ENCODE data around the gene SHCBP1L.
"Not testable (repeated sequence)": the region's sequence is repeated elsewhere in the genome, so short reads cannot be mapped to it uniquely, and the experiment has no call there.

SHCBP1L gene

GRCh38 chr1:182960046-182960445 is 7.1 kb upstream of the SHCBP1L start:
- Histone ChIP-seq H3K36me3 (ENCODE audit: control insufficient read depth, insufficient read depth, low read length) (no peaks in the 10 kb centered on the region), H3K4me3 (ENCODE audit: low read length) (no peak overlapping the region), H3K27me3 (ENCODE audit: control insufficient read depth, insufficient read depth, low read length) (no peaks in the 10 kb centered on the region), H3K4me1 (ENCODE audit: control insufficient read depth, insufficient read depth, low read length) (peaks cover 5% of the 10 kb centered on the region), H3K9ac (ENCODE audit: low read length) (no peak overlapping the region), H3K9me3 (ENCODE audit: control insufficient read depth, low read length) (no peaks in the 10 kb centered on the region)

GRCh38 chr1:182957902-182958395 is 5.0 kb upstream of the SHCBP1L start:
- Histone ChIP-seq H3K27me3 (ENCODE audit: control insufficient read depth, insufficient read depth, low read length) (peaks cover 8% of the 10 kb centered on the region), H3K4me1 (ENCODE audit: control insufficient read depth, insufficient read depth, low read length) (peaks cover 3% of the 10 kb centered on the region), H3K4me3 (ENCODE audit: low read length) (no peak overlapping the region), H3K9ac (ENCODE audit: low read length) (no peak overlapping the region), H3K36me3 (ENCODE audit: control insufficient read depth, insufficient read depth, low read length) (no peaks in the 10 kb centered on the region), H3K9me3 (ENCODE audit: control insufficient read depth, low read length) (no peaks in the 10 kb centered on the region)

- peaks cover 15% of the 10 kb centered on the region for H3K27me3 ChIP-seq (ENCODE audit: control insufficient read depth, insufficient read depth, low read length)
- no peak overlapping the region for H3K4me3 ChIP-seq (ENCODE audit: low read length)
- no peak overlapping the region for H3K9ac ChIP-seq (ENCODE audit: low read length)
- H3K4me1 ChIP-seq (ENCODE audit: control insufficient read depth, insufficient read depth, low read length): no peaks in the 10 kb centered on the region
- no peaks in the 10 kb centered on the region for H3K36me3 ChIP-seq (ENCODE audit: control insufficient read depth, insufficient read depth, low read length)
- no peaks in the 10 kb centered on the region for H3K9me3 ChIP-seq (ENCODE audit: control insufficient read depth, low read length)
Observed at GRCh38 chr1:182956708-182957365, 3.9 kb upstream of the SHCBP1L start.

- Histone ChIP-seq H3K36me3 (ENCODE audit: control insufficient read depth, insufficient read depth, low read length) (no peaks in the 10 kb centered on the region), H3K9me3 (ENCODE audit: control insufficient read depth, low read length) (no peaks in the 10 kb centered on the region), H3K4me3 (ENCODE audit: low read length) (no peak overlapping the region), H3K27me3 (ENCODE audit: control insufficient read depth, insufficient read depth, low read length) (peaks cover 15% of the 10 kb centered on the region), H3K4me1 (ENCODE audit: control insufficient read depth, insufficient read depth, low read length) (no peaks in the 10 kb centered on the region), H3K9ac (ENCODE audit: low read length) (no peak overlapping the region)
Observed at GRCh38 chr1:182955596-182956588, 2.9 kb upstream of the SHCBP1L start.

- H3K9ac ChIP-seq (ENCODE audit: low read length): no peak overlapping the region
- H3K36me3 ChIP-seq (ENCODE audit: control insufficient read depth, insufficient read depth, low read length): no peaks in the 10 kb centered on the region
- no peaks in the 10 kb centered on the region for H3K9me3 ChIP-seq (ENCODE audit: control insufficient read depth, low read length)
- H3K4me3 ChIP-seq (ENCODE audit: low read length): no peak overlapping the region
- H3K4me1 ChIP-seq (ENCODE audit: control insufficient read depth, insufficient read depth, low read length): no peaks in the 10 kb centered on the region
- peaks cover 15% of the 10 kb centered on the region for H3K27me3 ChIP-seq (ENCODE audit: control insufficient read depth, insufficient read depth, low read length)
Observed at GRCh38 chr1:182953826-182954225, 860 bp upstream of the SHCBP1L start.

- H3K27me3 ChIP-seq (ENCODE audit: control insufficient read depth, insufficient read depth, low read length); H3K4me3 ChIP-seq (ENCODE audit: low read length); H3K9me3 ChIP-seq (ENCODE audit: control insufficient read depth, low read length); H3K36me3 ChIP-seq (ENCODE audit: control insufficient read depth, insufficient read depth, low read length); H3K9ac ChIP-seq (ENCODE audit: low read length); H3K4me1 ChIP-seq (ENCODE audit: control insufficient read depth, insufficient read depth, low read length): not testable (repeated sequence)
Observed at GRCh38 chr1:182943336-182943735, 9.6 kb downstream of the SHCBP1L start.

GRCh38 chr1:182942145-182942544 is 10.8 kb downstream of the SHCBP1L start:
- H3K4me1 ChIP-seq (ENCODE audit: control insufficient read depth, insufficient read depth, low read length); H3K9ac ChIP-seq (ENCODE audit: low read length); H3K9me3 ChIP-seq (ENCODE audit: control insufficient read depth, low read length); H3K27me3 ChIP-seq (ENCODE audit: control insufficient read depth, insufficient read depth, low read length); H3K4me3 ChIP-seq (ENCODE audit: low read length); H3K36me3 ChIP-seq (ENCODE audit: control insufficient read depth, insufficient read depth, low read length): not testable (repeated sequence)

GRCh38 chr1:182939413-182939812 is 13.6 kb downstream of the SHCBP1L start:
- Histone ChIP-seq H3K4me3 (ENCODE audit: low read length) (no peak overlapping the region), H3K9me3 (ENCODE audit: control insufficient read depth, low read length) (no peaks in the 10 kb centered on the region), H3K9ac (ENCODE audit: low read length) (no peak overlapping the region), H3K27me3 (ENCODE audit: control insufficient read depth, insufficient read depth, low read length) (peaks cover 7% of the 10 kb centered on the region), H3K36me3 (ENCODE audit: control insufficient read depth, insufficient read depth, low read length) (no peaks in the 10 kb centered on the region), H3K4me1 (ENCODE audit: control insufficient read depth, insufficient read depth, low read length) (no peaks in the 10 kb centered on the region)

- H3K4me1 ChIP-seq (ENCODE audit: control insufficient read depth, insufficient read depth, low read length): no peaks in the 10 kb centered on the region
- no peak overlapping the region for H3K9ac ChIP-seq (ENCODE audit: low read length)
- H3K27me3 ChIP-seq (ENCODE audit: control insufficient read depth, insufficient read depth, low read length): no peaks in the 10 kb centered on the region
- H3K36me3 ChIP-seq (ENCODE audit: control insufficient read depth, insufficient read depth, low read length): no peaks in the 10 kb centered on the region
- H3K4me3 ChIP-seq (ENCODE audit: low read length): no peak overlapping the region
- no peaks in the 10 kb centered on the region for H3K9me3 ChIP-seq (ENCODE audit: control insufficient read depth, low read length)
Observed at GRCh38 chr1:182935716-182936115, 17.2 kb downstream of the SHCBP1L start.

- H3K36me3 ChIP-seq (ENCODE audit: control insufficient read depth, insufficient read depth, low read length): no peaks in the 10 kb centered on the region
- H3K9ac ChIP-seq (ENCODE audit: low read length): no peak overlapping the region
- no peak overlapping the region for H3K4me3 ChIP-seq (ENCODE audit: low read length)
- H3K4me1 ChIP-seq (ENCODE audit: control insufficient read depth, insufficient read depth, low read length): no peaks in the 10 kb centered on the region
- no peaks in the 10 kb centered on the region for H3K27me3 ChIP-seq (ENCODE audit: control insufficient read depth, insufficient read depth, low read length)
- H3K9me3 ChIP-seq (ENCODE audit: control insufficient read depth, low read length): no peaks in the 10 kb centered on the region
Observed at GRCh38 chr1:182930985-182931384, 22.0 kb downstream of the SHCBP1L start.

- no peaks in the 10 kb centered on the region for H3K27me3 ChIP-seq (ENCODE audit: control insufficient read depth, insufficient read depth, low read length)
- no peak overlapping the region for H3K9ac ChIP-seq (ENCODE audit: low read length)
- H3K36me3 ChIP-seq (ENCODE audit: control insufficient read depth, insufficient read depth, low read length): no peaks in the 10 kb centered on the region
Observed at GRCh38 chr1:182927693-182928433, 25.1 kb downstream of the SHCBP1L start.

GRCh38 chr1:182925661-182926060 is 27.3 kb downstream of the SHCBP1L start:
- Histone ChIP-seq H3K9me3 (ENCODE audit: control insufficient read depth, low read length) (no peaks in the 10 kb centered on the region), H3K36me3 (ENCODE audit: control insufficient read depth, insufficient read depth, low read length) (no peaks in the 10 kb centered on the region), H3K4me1 (ENCODE audit: control insufficient read depth, insufficient read depth, low read length) (no peaks in the 10 kb centered on the region), H3K27me3 (ENCODE audit: control insufficient read depth, insufficient read depth, low read length) (no peaks in the 10 kb centered on the region), H3K9ac (ENCODE audit: low read length) (no peak overlapping the region), H3K4me3 (ENCODE audit: low read length) (no peak overlapping the region)

More at GRCh38 chr1:182927693-182928433, 25.1 kb downstream of the SHCBP1L start:
- H3K4me1 ChIP-seq (ENCODE audit: control insufficient read depth, insufficient read depth, low read length): no peaks in the 10 kb centered on the region
- no peaks in the 10 kb centered on the region for H3K9me3 ChIP-seq (ENCODE audit: control insufficient read depth, low read length)
- H3K4me3 ChIP-seq (ENCODE audit: low read length): no peak overlapping the region
